Measurements from ENCODE around the gene MFGE8.

MFGE8 gene

GRCh38 chr15:88866295-88866881 lies 46.8 kb downstream of the MFGE8 start:
- TF ChIP-seq CTCF (IDR thresholded peaks at IDR 0.05; ENCODE audit: low read depth, low read length), result no peak

GRCh38 chr15:88865498-88866099 lies 47.6 kb downstream of the MFGE8 start:
- no peak for DNase-seq (ENCODE audit: extremely low read depth, low read depth)
- no peak for TF ChIP-seq CTCF (IDR thresholded peaks at IDR 0.05; ENCODE audit: low read depth, low read length)

More at GRCh38 chr15:88866295-88866881, 46.8 kb downstream of the MFGE8 start:
- no peak for DNase-seq (ENCODE audit: extremely low read depth, low read depth)

GRCh38 chr15:88864861-88865497 lies 48.2 kb downstream of the MFGE8 start:
- no peak for DNase-seq (ENCODE audit: extremely low read depth, low read depth)
- no peak for TF ChIP-seq CTCF (IDR thresholded peaks at IDR 0.05; ENCODE audit: low read depth, low read length)

- TF ChIP-seq CTCF (IDR thresholded peaks at IDR 0.05; ENCODE audit: low read depth, low read length), result no peak
Measured at GRCh38 chr15:88863412-88863811, 49.8 kb downstream of the MFGE8 start.

GRCh38 chr15:88860212-88860611 lies 53.0 kb downstream of the MFGE8 start:
- TF ChIP-seq CTCF (IDR thresholded peaks at IDR 0.05; ENCODE audit: low read depth, low read length), result no peak

More at GRCh38 chr15:88863412-88863811, 49.8 kb downstream of the MFGE8 start:
- no peak for DNase-seq (ENCODE audit: extremely low read depth, low read depth)

GRCh38 chr15:88859550-88859949 lies 53.6 kb downstream of the MFGE8 start:
- TF ChIP-seq CTCF (IDR thresholded peaks at IDR 0.05; ENCODE audit: low read depth, low read length), result no peak
- no peak for DNase-seq (ENCODE audit: extremely low read depth, low read depth)

More at GRCh38 chr15:88860212-88860611, 53.0 kb downstream of the MFGE8 start:
- DNase-seq (ENCODE audit: extremely low read depth, low read depth), result no peak

- DNase-seq (ENCODE audit: extremely low read depth, low read depth), result no peak
- TF ChIP-seq CTCF (IDR thresholded peaks at IDR 0.05; ENCODE audit: low read depth, low read length), result no peak
Measured at GRCh38 chr15:88858934-88859333, 54.2 kb downstream of the MFGE8 start.

Measured in AG09319 (cell line).